H9 (cell line): ENCODE measurements around the gene RNF32. TPM values are rescaled to one million over a fixed set of nuclear protein-coding genes. Genes with fewer than 3 reads are reported as not detected.

ENCODE experiments used
- DNase-seq: peaks from one replicate; pipeline ENCODE4 v3.0.0-alpha.2; 2017
- H2AFZ ChIP-seq: one replicate; pipeline ENCODE4 v1.6.1; 2013; ENCODE audit warnings: mild to moderate bottlenecking, low read length, control low read depth, moderate library complexity
- H2AK5ac ChIP-seq: 2 replicates; pipeline ENCODE4 v1.6.1; 2013; ENCODE audit warnings: low read length, control low read depth, mixed read lengths; ENCODE audit not compliant: insufficient read length
- H2BK120ac ChIP-seq: one replicate; pipeline ENCODE4 v1.6.1; 2013; ENCODE audit warnings: low read depth, mild to moderate bottlenecking, low read length, control low read depth, inconsistent platforms; ENCODE audit not compliant: poor library complexity, severe bottlenecking
- H2BK12ac ChIP-seq: 2 replicates; pipeline ENCODE4 v1.6.1; 2013; ENCODE audit warnings: low read length, control low read depth, mixed read lengths, low read depth; ENCODE audit not compliant: insufficient read length
- H2BK15ac ChIP-seq: 2 replicates; pipeline ENCODE4 v1.6.1; 2013; ENCODE audit warnings: low read depth, low read length, control low read depth
- H2BK20ac ChIP-seq: one replicate; pipeline ENCODE4 v1.6.1; 2013; ENCODE audit warnings: low read depth, mild to moderate bottlenecking, low read length, control low read depth, inconsistent platforms; ENCODE audit not compliant: poor library complexity, severe bottlenecking
- H2BK5ac ChIP-seq: 2 replicates; pipeline ENCODE4 v1.6.1; 2013; ENCODE audit warnings: low read length, control low read depth, mixed read lengths; ENCODE audit not compliant: insufficient read length
- H3K14ac ChIP-seq: 2 replicates; pipeline ENCODE4 v1.6.1; 2013; ENCODE audit warnings: low read length, control low read depth; ENCODE audit not compliant: insufficient read depth
- H3K18ac ChIP-seq: 2 replicates; pipeline ENCODE4 v1.6.1; 2013; ENCODE audit warnings: low read depth, mild to moderate bottlenecking, mixed read lengths, low read length, control low read depth; ENCODE audit not compliant: insufficient read length
- H3K23ac ChIP-seq: 2 replicates; pipeline ENCODE4 v1.6.1; 2013; ENCODE audit warnings: low read length, control low read depth, mixed read lengths, low read depth; ENCODE audit not compliant: insufficient read length
- H3K23me2 ChIP-seq: 2 replicates; pipeline ENCODE4 v1.6.1; 2013; ENCODE audit warnings: low read depth, mild to moderate bottlenecking, mixed read lengths, low read length, control low read depth; ENCODE audit not compliant: insufficient read length, poor library complexity, severe bottlenecking
- H3K27ac ChIP-seq: 2 replicates; pipeline ENCODE4 v1.5.1; 2013; ENCODE audit warnings: low read length, control low read depth, mixed read lengths, low read depth; ENCODE audit not compliant: insufficient read length
- H3K27me3 ChIP-seq: 2 replicates; pipeline ENCODE4 v1.6.1; 2013; ENCODE audit warnings: low read length, control low read depth, inconsistent platforms; ENCODE audit not compliant: insufficient read depth
- H3K4ac ChIP-seq: 2 replicates; pipeline ENCODE4 v1.6.1; 2013; ENCODE audit warnings: low read depth, mild to moderate bottlenecking, control low read depth, inconsistent platforms, low read length, moderate library complexity
- H3K4me1 ChIP-seq: 2 replicates; pipeline ENCODE4 v1.6.1; 2013; ENCODE audit warnings: low read length, control low read depth, inconsistent platforms; ENCODE audit not compliant: insufficient read depth
- H3K4me2 ChIP-seq: 2 replicates; pipeline ENCODE4 v1.6.1; 2013; ENCODE audit warnings: low read length, control low read depth, mixed read lengths; ENCODE audit not compliant: insufficient read length, insufficient read depth
- H3K56ac ChIP-seq: 2 replicates; pipeline ENCODE4 v1.6.1; 2013; ENCODE audit warnings: low read depth, mild to moderate bottlenecking, mixed read lengths, low read length, control low read depth; ENCODE audit not compliant: insufficient read length
- H3K79me1 ChIP-seq: 2 replicates; pipeline ENCODE4 v1.6.1; 2013; ENCODE audit warnings: low read depth, mild to moderate bottlenecking, moderate library complexity, low read length, control low read depth, inconsistent platforms; ENCODE audit not compliant: insufficient read depth, poor library complexity, severe bottlenecking
- H3K79me2 ChIP-seq: 2 replicates; pipeline ENCODE4 v1.6.1; 2013; ENCODE audit warnings: low read length, control low read depth, inconsistent platforms; ENCODE audit not compliant: insufficient read depth
- H3K9ac ChIP-seq: 2 replicates; pipeline ENCODE4 v1.6.1; 2013; ENCODE audit warnings: low read length, control low read depth, mixed read lengths; ENCODE audit not compliant: insufficient read length; ENCODE audit errors: extremely low read depth
- H3K9me3 ChIP-seq: one replicate; pipeline ENCODE4 v1.6.1; 2013; ENCODE audit warnings: low read depth, low read length, inconsistent platforms; ENCODE audit not compliant: control insufficient read depth
- H3T11ph ChIP-seq: one replicate; pipeline ENCODE4 v1.6.1; 2013; ENCODE audit warnings: mild to moderate bottlenecking, low read length, control low read depth, inconsistent platforms
- H4K20me1 ChIP-seq: one replicate; pipeline ENCODE4 v1.6.1; 2013; ENCODE audit not compliant: control insufficient read depth, insufficient read length, insufficient read depth
- H4K5ac ChIP-seq: 2 replicates; pipeline ENCODE4 v1.6.1; 2013; ENCODE audit warnings: low read depth, mild to moderate bottlenecking, mixed read lengths, low read length, control low read depth; ENCODE audit not compliant: insufficient read length
- H4K8ac ChIP-seq: replicated peaks from 2 replicates; pipeline ENCODE4 v1.6.1; 2013; ENCODE audit warnings: low read length, control low read depth, mixed read lengths, low read depth; ENCODE audit not compliant: insufficient read length
- H4K91ac ChIP-seq: 2 replicates; pipeline ENCODE4 v1.6.1; 2013; ENCODE audit warnings: low read depth, mild to moderate bottlenecking, moderate library complexity, mixed read lengths, low read length, control low read depth; ENCODE audit not compliant: insufficient read length
- H3K27ac Mint-ChIP-seq, 3 experiments: 2 replicates in 2 of 3; 3 replicates in 1 of 3; pipeline ENCODE4 v1.8.0; 2020 to 2021; ENCODE audit warnings: mixed read lengths in 3 of 3, mild to moderate bottlenecking in 1 of 3, moderate library complexity in 1 of 3
- H3K27me3 Mint-ChIP-seq: 2 replicates; pipeline ENCODE4 v1.8.0; 2021; ENCODE audit warnings: low read depth, mild to moderate bottlenecking, moderate library complexity, mixed read lengths
- H3K36me3 Mint-ChIP-seq, 3 experiments: 2 replicates in 2 of 3; 3 replicates in 1 of 3; pipeline ENCODE4 v1.8.0; 2020 to 2021; ENCODE audit warnings: low read depth in 3 of 3, mixed read lengths in 3 of 3; ENCODE audit not compliant: insufficient read depth in 1 of 3
- H3K4me1 Mint-ChIP-seq, 2 experiments: 2 replicates each; pipeline ENCODE4 v1.8.0; 2020; ENCODE audit warnings: mixed read lengths in 2 of 2
- H3K4me3 Mint-ChIP-seq, 2 experiments: 2 replicates in 1 of 2; 3 replicates in 1 of 2; pipeline ENCODE4 v1.8.0; 2020 to 2021; ENCODE audit warnings: mild to moderate bottlenecking in 2 of 2, mixed read lengths in 2 of 2, moderate library complexity in 1 of 2
- H3K9me3 Mint-ChIP-seq, 2 experiments: 2 replicates in 1 of 2; 3 replicates in 1 of 2; pipeline ENCODE4 v1.8.0; 2020; ENCODE audit warnings: mild to moderate bottlenecking in 2 of 2, mixed read lengths in 2 of 2, moderate library complexity in 1 of 2
- WGBS: extraction: QIAGEN DNeasy Blood & Tissue Kit; methylation state at CpG from one replicate; pipeline ENCODE4 v1.1.7; 2013; ENCODE audit warnings: missing lambda C conversion rate, low lambda C conversion rate, mixed read lengths; ENCODE audit not compliant: insufficient read length; ENCODE audit errors: extremely low coverage; 5-methylcytosine and 5-hydroxymethylcytosine counted together
- long read RNA-seq: library from polyadenylated mRNA; unstranded; transcript quantifications from one replicate; pipeline ENCODE4 v2.0.0, GENCODE V29; 2020
- total RNA-seq: library from RNA; stranded (reverse); gene quantifications from 2 replicates; pipeline ENCODE4 v1.2.1, GENCODE V29; 2021
- TF ChIP-seq, protein P1 (sequence below): fragments of 200-600 bp; sonication (generic); conservative IDR thresholded peaks from 3 replicates; pipeline ENCODE4 v1.8.0; 2021; ENCODE audit warnings: antibody characterized with exemption, mild to moderate bottlenecking

Gene RNF32
- 0.83 and 0.90 TPM in 2 replicates for total RNA-seq
- long read RNA-seq, partial matches to known transcripts, result 0 of 4 reads
- long read RNA-seq, other reads (novel, unspliced or antisense), result 3 of 4 reads

DNA sequence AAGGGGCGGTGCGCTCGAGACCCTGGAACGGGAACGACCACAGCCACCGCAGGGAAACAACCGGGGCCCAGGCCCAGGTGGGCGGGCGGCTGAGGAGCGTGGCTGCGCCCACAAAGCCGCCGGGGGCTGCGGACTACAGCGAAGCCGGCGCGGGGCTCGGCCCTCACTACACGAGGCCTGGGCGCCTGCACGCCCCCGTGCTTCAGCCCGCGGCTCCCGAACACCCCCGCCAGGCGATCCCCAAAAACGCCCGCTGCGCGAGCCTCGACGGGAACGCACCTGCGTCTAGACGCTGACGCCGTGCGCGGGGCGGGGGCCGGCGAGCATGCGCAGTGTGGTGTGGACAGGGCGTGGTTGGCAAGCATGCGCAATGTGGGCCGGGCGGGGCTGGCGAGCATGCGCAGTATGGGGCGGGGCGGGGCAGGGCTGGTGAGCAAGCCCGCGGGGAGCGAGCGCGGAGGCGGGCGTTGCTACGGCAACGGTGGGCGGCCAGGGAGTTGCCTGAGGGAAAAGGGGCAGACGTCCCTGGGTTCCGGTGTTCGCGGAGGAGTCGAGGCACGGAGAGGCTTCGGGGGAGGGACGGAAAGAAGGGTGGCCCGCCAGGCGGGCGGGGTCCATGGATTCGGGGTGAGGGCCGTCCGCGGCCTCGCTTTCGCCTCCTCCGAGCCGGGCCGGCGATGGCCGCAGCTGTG, at the start of gene RNF32:
TSS of gene RNF32 (plus strand) at position 518 of the 692 bp plus-strand sequence. CDS start 3,104 bp downstream, outside the sequence.
- Histone ChIP-seq H3K9me3 (no peaks in the 10 kb centered on the region), H2BK15ac (no peak within 1 kb of the TSS), H2AFZ (no peak within 1 kb of the TSS), H3K4ac (no peak within 1 kb of the TSS), H3K27ac (no peak within 1 kb of the TSS), H3K56ac (no peak within 1 kb of the TSS), H4K5ac (no peak within 1 kb of the TSS), H3K14ac (peak within 1 kb of the TSS; percentile 91), H3K18ac (peak within 1 kb of the TSS; percentile 69), H3K79me1 (no peaks in the 10 kb centered on the region), H3T11ph (no peak within 1 kb of the TSS), H2AK5ac (no peak within 1 kb of the TSS), H4K91ac (no peak within 1 kb of the TSS), H3K4me1 (no peaks in the 10 kb centered on the region), H3K9ac (peak within 1 kb of the TSS; percentile 44), H2BK12ac (no peak within 1 kb of the TSS), H3K23me2 (peaks cover 15% of the 10 kb centered on the region), H3K79me2 (no peaks in the 10 kb centered on the region), H2BK20ac (no peak within 1 kb of the TSS), H4K8ac (no peak within 1 kb of the TSS), H2BK120ac (no peak within 1 kb of the TSS), H3K23ac (no peak within 1 kb of the TSS), H3K27me3 (no peaks in the 10 kb centered on the region), H2BK5ac (no peak within 1 kb of the TSS), H4K20me1 (no peaks in the 10 kb centered on the region), H3K4me2 (peak within 1 kb of the TSS; percentile 87)
- H3K27me3 Mint-ChIP-seq, result peaks cover 21% of the 10 kb centered on the region
- peaks cover 16 to 30% of the 10 kb centered on the region in 2 experiments for H3K4me1 Mint-ChIP-seq
- no CpG with 5 or more reads among the region's 85 CpGs for WGBS
- peaks cover 6 to 12% (median 8%) of the 10 kb centered on the region in 3 experiments; a peak in 5 of 7 replicates for H3K36me3 Mint-ChIP-seq
- peak within 1 kb of the TSS; percentile 50 to 93 (median 85); a peak in 6 of 7 replicates for H3K27ac Mint-ChIP-seq
- H3K4me3 Mint-ChIP-seq, result peak within 1 kb of the TSS; percentile 83 to 91
- peak; percentile 97 for DNase-seq
- TF ChIP-seq, protein P1, sequence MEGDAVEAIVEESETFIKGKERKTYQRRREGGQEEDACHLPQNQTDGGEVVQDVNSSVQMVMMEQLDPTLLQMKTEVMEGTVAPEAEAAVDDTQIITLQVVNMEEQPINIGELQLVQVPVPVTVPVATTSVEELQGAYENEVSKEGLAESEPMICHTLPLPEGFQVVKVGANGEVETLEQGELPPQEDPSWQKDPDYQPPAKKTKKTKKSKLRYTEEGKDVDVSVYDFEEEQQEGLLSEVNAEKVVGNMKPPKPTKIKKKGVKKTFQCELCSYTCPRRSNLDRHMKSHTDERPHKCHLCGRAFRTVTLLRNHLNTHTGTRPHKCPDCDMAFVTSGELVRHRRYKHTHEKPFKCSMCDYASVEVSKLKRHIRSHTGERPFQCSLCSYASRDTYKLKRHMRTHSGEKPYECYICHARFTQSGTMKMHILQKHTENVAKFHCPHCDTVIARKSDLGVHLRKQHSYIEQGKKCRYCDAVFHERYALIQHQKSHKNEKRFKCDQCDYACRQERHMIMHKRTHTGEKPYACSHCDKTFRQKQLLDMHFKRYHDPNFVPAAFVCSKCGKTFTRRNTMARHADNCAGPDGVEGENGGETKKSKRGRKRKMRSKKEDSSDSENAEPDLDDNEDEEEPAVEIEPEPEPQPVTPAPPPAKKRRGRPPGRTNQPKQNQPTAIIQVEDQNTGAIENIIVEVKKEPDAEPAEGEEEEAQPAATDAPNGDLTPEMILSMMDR, result no peak
- H3K9me3 Mint-ChIP-seq, result peaks cover 7 to 8% of the 10 kb centered on the region in 2 experiments; a peak in 4 of 5 replicates
